Measurements from ENCODE around the gene PITPNM3. TPM values are rescaled to one million over a fixed set of nuclear protein-coding genes. Genes with fewer than 3 reads are reported as not detected.
"Not testable (repeated sequence)": the region's sequence is repeated elsewhere in the genome, so short reads cannot be mapped to it uniquely, and the experiment has no call there.

PITPNM3 gene
- total RNA-seq, 1 experiment from 2014 or later: 4.2 TPM

DNA sequence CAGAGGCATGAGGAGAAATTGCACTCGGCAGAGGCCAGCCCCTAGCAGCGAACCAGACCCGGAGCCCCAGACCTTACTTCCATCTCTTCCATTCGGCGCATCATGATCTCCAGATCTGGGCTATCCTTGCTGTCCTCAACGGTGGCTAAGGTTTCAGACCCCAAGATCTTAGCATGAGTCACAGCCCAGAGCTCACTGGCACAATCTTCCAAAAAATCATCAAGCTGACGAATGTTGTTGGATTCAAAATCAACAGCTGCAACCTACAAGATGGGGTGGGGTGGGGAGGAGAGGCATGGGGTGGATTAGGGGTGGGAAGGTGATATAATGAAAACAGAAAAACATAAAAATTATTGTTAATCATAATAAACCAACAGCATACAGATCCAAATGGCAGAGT lies 39.7 kb upstream of the PITPNM3 start:
- Histone ChIP-seq H3K4me2 (ENCODE audit: low read length) (no peak overlapping the region), H3K4me3 (replicated peaks in 1 of 2; ENCODE audit: low read depth in 1 of 2, low read length in 2 of 2) (no peak overlapping the region), H3K9me3 (ENCODE audit: control insufficient read depth in 1 of 2, insufficient read depth in 1 of 2, low read depth in 1 of 2, low read length in 2 of 2) (no peaks in the 10 kb centered on the region), H2AFZ (ENCODE audit: low read depth, low read length, poor library complexity, severe bottlenecking) (no peak overlapping the region), H3K36me3 (ENCODE audit: control insufficient read depth in 1 of 2, insufficient read depth in 2 of 2, low read length in 2 of 2) (peaks cover 35 to 52% of the 10 kb centered on the region in 2 experiments), H3K9me2 (ENCODE audit: insufficient read depth) (no peaks in the 10 kb centered on the region), H3K9ac (ENCODE audit: low read length) (no peak overlapping the region), H3K4me1 (ENCODE audit: control insufficient read depth in 1 of 2, insufficient read depth in 2 of 2, low read length in 2 of 2) (no peaks in the 10 kb centered on the region), H4K20me1 (ENCODE audit: insufficient read depth) (no peaks in the 10 kb centered on the region), H3K27me3 (ENCODE audit: insufficient read depth, low read length) (no peaks in the 10 kb centered on the region), H3K79me2 (ENCODE audit: insufficient read depth, low read length) (no peaks in the 10 kb centered on the region; the same call in 1 of the 2 replicates), H3K27ac (ENCODE audit: low read depth, low read length) (no peak overlapping the region)
- CTCF ChIA-PET: no interaction called here
- ATAC-seq (no peak), DNase-seq (ENCODE audit: low read depth, low spot score) (no peak)
- POLR2A ChIA-PET: no interaction called here
- RAD21 ChIA-PET (ENCODE audit: low non-redundant PET in 1 of 2, low total read pairs in 2 of 2, uncharacterized antibody in 2 of 2, unreplicated experiment in 2 of 2): no interaction called here
- intact Hi-C loops (cut with micrococcal nuclease): no loop called here
- no TSS peak for BruUV-seq (replicated peaks)
- TF ChIP-seq ZNF274 (IDR thresholded peaks at IDR 0.05; ENCODE audit: low read depth, low read length): no peak
- TF ChIP-seq, protein P1, sequence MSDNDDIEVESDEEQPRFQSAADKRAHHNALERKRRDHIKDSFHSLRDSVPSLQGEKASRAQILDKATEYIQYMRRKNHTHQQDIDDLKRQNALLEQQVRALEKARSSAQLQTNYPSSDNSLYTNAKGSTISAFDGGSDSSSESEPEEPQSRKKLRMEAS (IDR thresholded peaks at IDR 0.05): no peak
- no peak for TF ChIP-seq EZH2phosphoT487 (IDR thresholded peaks at IDR 0.05; ENCODE audit: borderline replicate concordance)
- TF ChIP-seq, protein P2, sequence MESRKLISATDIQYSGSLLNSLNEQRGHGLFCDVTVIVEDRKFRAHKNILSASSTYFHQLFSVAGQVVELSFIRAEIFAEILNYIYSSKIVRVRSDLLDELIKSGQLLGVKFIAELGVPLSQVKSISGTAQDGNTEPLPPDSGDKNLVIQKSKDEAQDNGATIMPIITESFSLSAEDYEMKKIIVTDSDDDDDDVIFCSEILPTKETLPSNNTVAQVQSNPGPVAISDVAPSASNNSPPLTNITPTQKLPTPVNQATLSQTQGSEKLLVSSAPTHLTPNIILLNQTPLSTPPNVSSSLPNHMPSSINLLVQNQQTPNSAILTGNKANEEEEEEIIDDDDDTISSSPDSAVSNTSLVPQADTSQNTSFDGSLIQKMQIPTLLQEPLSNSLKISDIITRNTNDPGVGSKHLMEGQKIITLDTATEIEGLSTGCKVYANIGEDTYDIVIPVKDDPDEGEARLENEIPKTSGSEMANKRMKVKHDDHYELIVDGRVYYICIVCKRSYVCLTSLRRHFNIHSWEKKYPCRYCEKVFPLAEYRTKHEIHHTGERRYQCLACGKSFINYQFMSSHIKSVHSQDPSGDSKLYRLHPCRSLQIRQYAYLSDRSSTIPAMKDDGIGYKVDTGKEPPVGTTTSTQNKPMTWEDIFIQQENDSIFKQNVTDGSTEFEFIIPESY (IDR thresholded peaks at IDR 0.05; ENCODE audit: extremely low read depth, insufficient replicate concordance, low read length): no peak
- no peak for TF ChIP-seq JUND (IDR thresholded peaks at IDR 0.05)
- TF ChIP-seq RAD21 (IDR thresholded peaks at IDR 0.05; ENCODE audit: low read depth): no peak

DNA sequence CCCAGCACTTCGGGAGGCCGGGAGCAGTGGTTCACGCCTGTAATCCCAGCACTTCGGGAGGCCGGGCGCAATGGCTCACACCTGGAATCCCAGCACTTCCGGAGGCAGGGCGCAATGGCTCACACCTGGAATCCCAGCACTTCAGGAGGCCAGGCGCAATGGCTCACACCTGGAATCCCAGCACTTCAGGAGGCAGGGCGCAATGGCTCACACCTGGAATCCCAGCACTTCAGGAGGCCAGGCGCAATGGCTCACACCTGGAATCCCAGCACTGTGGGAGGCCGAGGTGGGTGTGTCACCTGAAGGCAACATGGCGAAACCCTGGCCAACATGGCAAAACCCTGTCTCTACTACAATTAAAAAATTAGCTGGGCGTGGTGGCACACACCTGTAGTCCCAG lies 37.0 kb upstream of the PITPNM3 start:
- H3K27ac ChIP-seq (ENCODE audit: low read depth, low read length); H3K4me3 ChIP-seq (replicated peaks in 1 of 2; ENCODE audit: low read depth in 1 of 2, low read length in 2 of 2); CTCF ChIA-PET; H4K20me1 ChIP-seq (ENCODE audit: insufficient read depth); DNase-seq (ENCODE audit: low read depth, low spot score); H3K9me3 ChIP-seq (ENCODE audit: control insufficient read depth in 1 of 2, insufficient read depth in 1 of 2, low read depth in 1 of 2, low read length in 2 of 2); H3K79me2 ChIP-seq (ENCODE audit: insufficient read depth, low read length); H3K27me3 ChIP-seq (ENCODE audit: insufficient read depth, low read length); RAD21 ChIA-PET (ENCODE audit: low non-redundant PET in 1 of 2, low total read pairs in 2 of 2, uncharacterized antibody in 2 of 2, unreplicated experiment in 2 of 2); POLR2A ChIA-PET; ATAC-seq; H2AFZ ChIP-seq (ENCODE audit: low read depth, low read length, poor library complexity, severe bottlenecking); H3K4me2 ChIP-seq (ENCODE audit: low read length); H3K4me1 ChIP-seq (ENCODE audit: control insufficient read depth in 1 of 2, insufficient read depth in 2 of 2, low read length in 2 of 2); BruUV-seq (replicated peaks); H3K9ac ChIP-seq (ENCODE audit: low read length); intact Hi-C loops (cut with micrococcal nuclease); H3K9me2 ChIP-seq (ENCODE audit: insufficient read depth): not testable (repeated sequence)
- peaks cover 41% of the 10 kb centered on the region in 2 experiments for H3K36me3 ChIP-seq (ENCODE audit: control insufficient read depth in 1 of 2, insufficient read depth in 2 of 2, low read length in 2 of 2)

All from HCT116 (cell line).